ENCODE measurements around the gene PTPN3. TPM values are rescaled to one million over a fixed set of nuclear protein-coding genes. Genes with fewer than 3 reads are reported as not detected.
A peak's percentile ranks its signal among the peaks of the same experiment; 100 is the strongest.
"Not testable (repeated sequence)": the region's sequence is repeated elsewhere in the genome, so short reads cannot be mapped to it uniquely, and the experiment has no call there.

The PTPN3 gene
- polyA plus RNA-seq, 4 donors, result 15.3 to 43.5 (median 34.0) TPM

DNA sequence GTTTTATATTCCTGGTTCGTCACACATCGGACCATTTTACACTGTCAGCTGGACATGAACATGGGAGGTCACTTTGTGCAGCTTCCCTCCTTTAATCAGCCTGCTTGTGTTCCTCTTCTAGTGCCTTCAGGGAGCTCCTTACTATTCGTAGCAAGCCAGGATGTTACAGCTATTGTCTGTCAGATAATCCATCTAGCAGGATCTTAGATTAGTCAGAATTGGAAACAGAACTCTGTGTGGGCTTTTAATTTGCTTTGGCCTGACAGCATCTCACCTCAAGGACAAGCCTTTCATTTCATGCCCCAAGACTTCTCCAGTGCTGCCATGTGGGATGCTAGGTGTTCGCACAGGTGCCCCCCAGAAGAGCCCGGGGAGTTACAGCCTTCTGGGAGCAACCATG, 147.1 kb downstream of the PTPN3 start:
- Histone ChIP-seq H3K4me1 (ENCODE audit: control insufficient read depth in 3 of 3, insufficient read depth in 2 of 3, low read depth in 1 of 3, low read length in 2 of 3) (peaks cover 0 to 13% (median 0%) of the 10 kb centered on the region in 3 donors), H3K27ac (ENCODE audit: low read depth in 1 of 3, low read length in 2 of 3) (no peak overlapping the region), H3K4me3 (ENCODE audit: low read depth in 1 of 3, low read length in 3 of 3) (no peak overlapping the region), H3K9me3 (ENCODE audit: control insufficient read depth in 2 of 2, insufficient read depth in 1 of 2, low read depth in 1 of 2, low read length in 1 of 2) (no peaks in the 10 kb centered on the region), H3K27me3 (ENCODE audit: control insufficient read depth in 3 of 3, insufficient read depth in 3 of 3, low read length in 3 of 3) (no peaks in the 10 kb centered on the region), H3K36me3 (ENCODE audit: control insufficient read depth in 3 of 3, insufficient read depth in 2 of 3, low read depth in 1 of 3, low read length in 3 of 3) (no peaks in the 10 kb centered on the region)
- FAIRE-seq (no peak), DNase-seq (no peak)
- WGBS, 3 donors, result 83 to 86% (median 85%) methylated on average over 5 of the region's 5 CpGs

DNA sequence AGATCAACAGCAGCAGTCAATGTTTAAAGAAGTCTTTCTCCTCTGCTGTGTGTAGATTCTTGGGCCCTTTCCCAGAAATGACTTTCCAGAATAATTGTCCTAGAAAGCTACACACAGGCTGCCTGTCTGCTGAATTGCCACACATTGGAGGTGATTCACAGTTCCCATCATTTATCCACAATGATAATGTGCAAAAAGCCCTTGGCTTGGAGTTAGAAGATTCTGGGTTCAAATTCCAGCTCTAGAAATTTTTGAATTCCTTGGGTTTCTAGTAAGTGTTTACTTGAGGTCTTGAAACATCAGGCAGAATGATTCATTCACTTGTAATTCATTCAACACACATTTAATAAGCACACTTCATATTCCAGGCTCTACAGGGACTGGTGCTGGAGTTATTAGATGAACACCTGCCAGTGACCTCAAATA, 148.7 kb downstream of the PTPN3 start:
- no peak for DNase-seq
- Histone ChIP-seq H3K27me3 (ENCODE audit: control insufficient read depth in 3 of 3, insufficient read depth in 3 of 3, low read length in 3 of 3) (no peaks in the 10 kb centered on the region), H3K27ac (ENCODE audit: low read depth in 1 of 3, low read length in 2 of 3) (no peak overlapping the region), H3K9me3 (ENCODE audit: control insufficient read depth in 2 of 2, insufficient read depth in 1 of 2, low read depth in 1 of 2, low read length in 1 of 2) (no peaks in the 10 kb centered on the region), H3K4me1 (ENCODE audit: control insufficient read depth in 3 of 3, insufficient read depth in 2 of 3, low read depth in 1 of 3, low read length in 2 of 3) (peaks cover 0 to 29% (median 3%) of the 10 kb centered on the region in 3 donors), H3K4me3 (ENCODE audit: low read depth in 1 of 3, low read length in 3 of 3) (no peak overlapping the region), H3K36me3 (ENCODE audit: control insufficient read depth in 3 of 3, insufficient read depth in 2 of 3, low read depth in 1 of 3, low read length in 3 of 3) (no peaks in the 10 kb centered on the region)
- FAIRE-seq, result no peak

DNA sequence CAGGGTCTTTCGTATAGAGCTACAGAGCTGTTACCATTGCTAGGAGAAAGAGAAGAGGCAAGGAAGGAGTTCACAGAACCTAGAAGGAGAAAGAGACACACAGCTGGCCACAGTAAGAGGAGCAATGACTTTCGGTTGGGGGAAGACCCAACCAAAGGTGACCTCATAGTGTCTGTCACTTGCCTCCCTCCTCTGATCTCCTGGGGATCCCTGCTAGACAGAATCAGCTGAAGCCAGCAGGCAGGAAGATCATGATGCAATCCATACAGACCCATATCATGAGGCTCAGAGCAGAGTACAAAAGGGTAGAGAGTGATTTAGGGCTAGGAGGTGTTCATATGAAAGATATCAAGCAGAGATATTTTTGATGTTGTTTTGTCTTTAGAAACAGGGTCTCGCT, 151.2 kb downstream of the PTPN3 start:
- H3K27ac ChIP-seq (ENCODE audit: low read depth in 1 of 3, low read length in 2 of 3), result peak overlapping the region in 1 of 3 donors; percentile 66

DNA sequence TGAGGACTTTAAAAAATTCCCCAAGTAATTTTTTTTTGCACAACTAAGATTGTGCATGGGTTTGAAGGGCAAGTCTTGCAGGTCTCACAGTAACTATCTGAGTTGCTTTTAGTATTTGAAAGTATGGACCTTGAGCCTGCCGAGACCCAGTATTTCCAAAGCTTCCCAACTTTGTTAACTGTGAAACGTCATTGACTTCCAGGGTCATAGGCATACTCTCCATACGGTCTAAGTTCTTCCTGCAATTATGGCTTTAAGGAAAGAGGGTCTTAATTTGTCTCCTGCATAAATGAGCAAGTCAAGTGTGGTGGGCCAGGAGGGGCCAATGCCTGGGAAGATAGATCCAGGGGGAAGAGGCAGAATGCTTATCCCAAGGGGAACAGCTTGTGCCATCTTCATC, 153.2 kb downstream of the PTPN3 start:
- H3K4me1 ChIP-seq (ENCODE audit: control insufficient read depth in 3 of 3, insufficient read depth in 2 of 3, low read depth in 1 of 3, low read length in 2 of 3), result peaks cover 0 to 49% (median 3%) of the 10 kb centered on the region in 3 donors
- H3K27ac ChIP-seq (ENCODE audit: low read depth in 1 of 3, low read length in 2 of 3), result peak overlapping the region in 1 of 3 donors; percentile 92
- no peaks in the 10 kb centered on the region for H3K36me3 ChIP-seq (ENCODE audit: control insufficient read depth in 3 of 3, insufficient read depth in 2 of 3, low read depth in 1 of 3, low read length in 3 of 3)
- no peaks in the 10 kb centered on the region for H3K9me3 ChIP-seq (ENCODE audit: control insufficient read depth in 2 of 2, insufficient read depth in 1 of 2, low read depth in 1 of 2, low read length in 1 of 2)
- FAIRE-seq (no peak), DNase-seq (peak; percentile 10 to 69)
- H3K27me3 ChIP-seq (ENCODE audit: control insufficient read depth in 3 of 3, insufficient read depth in 3 of 3, low read length in 3 of 3), result no peaks in the 10 kb centered on the region
- 17 to 51% (median 31%) methylated on average over 3 of the region's 3 CpGs for WGBS, 3 donors
- H3K4me3 ChIP-seq (ENCODE audit: low read depth in 1 of 3, low read length in 3 of 3), result no peak overlapping the region

More for the DNA sequence above, 151.2 kb downstream of the PTPN3 start:
- Histone ChIP-seq H3K36me3 (ENCODE audit: control insufficient read depth in 3 of 3, insufficient read depth in 2 of 3, low read depth in 1 of 3, low read length in 3 of 3) (no peaks in the 10 kb centered on the region), H3K4me3 (ENCODE audit: low read depth in 1 of 3, low read length in 3 of 3) (no peak overlapping the region), H3K9me3 (ENCODE audit: control insufficient read depth in 2 of 2, insufficient read depth in 1 of 2, low read depth in 1 of 2, low read length in 1 of 2) (no peaks in the 10 kb centered on the region), H3K27me3 (ENCODE audit: control insufficient read depth in 3 of 3, insufficient read depth in 3 of 3, low read length in 3 of 3) (no peaks in the 10 kb centered on the region), H3K4me1 (ENCODE audit: control insufficient read depth in 3 of 3, insufficient read depth in 2 of 3, low read depth in 1 of 3, low read length in 2 of 3) (peaks cover 0 to 46% (median 3%) of the 10 kb centered on the region in 3 donors)
- 50 to 76% (median 59%) methylated on average over 3 of the region's 3 CpGs for WGBS, 3 donors
- DNase-seq (peak; percentile 68 to 75), FAIRE-seq (no peak)

DNA sequence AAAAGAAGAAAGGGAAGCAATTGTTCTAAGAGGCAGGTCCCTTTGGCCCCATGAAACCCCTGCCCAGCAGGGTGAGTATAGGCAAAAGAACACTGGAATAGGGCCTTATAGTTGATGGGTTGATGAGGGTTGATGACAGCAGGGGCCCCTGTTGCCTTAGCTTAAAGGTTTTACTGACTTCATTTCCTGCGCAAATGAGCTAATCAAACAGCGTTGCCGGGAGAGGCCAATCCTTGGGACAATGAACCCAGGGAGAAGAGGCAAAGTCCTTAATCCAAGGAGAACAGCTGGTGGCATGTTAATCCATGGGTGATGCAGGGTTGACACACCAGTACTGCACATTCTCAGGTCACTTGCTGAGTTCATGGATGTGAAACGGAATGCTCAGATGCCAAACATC, 155.2 kb downstream of the PTPN3 start:
- H3K36me3 ChIP-seq (ENCODE audit: control insufficient read depth in 3 of 3, insufficient read depth in 2 of 3, low read depth in 1 of 3, low read length in 3 of 3), result no peaks in the 10 kb centered on the region
- H3K27me3 ChIP-seq (ENCODE audit: control insufficient read depth in 3 of 3, insufficient read depth in 3 of 3, low read length in 3 of 3), result no peaks in the 10 kb centered on the region
- H3K27ac ChIP-seq (ENCODE audit: low read depth in 1 of 3, low read length in 2 of 3), result peak overlapping the region in 1 of 3 donors; percentile 76
- 22 to 66% (median 49%) methylated on average over 4 of the region's 4 CpGs for WGBS, 3 donors
- H3K9me3 ChIP-seq (ENCODE audit: control insufficient read depth in 2 of 2, insufficient read depth in 1 of 2, low read depth in 1 of 2, low read length in 1 of 2), result no peaks in the 10 kb centered on the region
- peaks cover 0 to 45% (median 3%) of the 10 kb centered on the region in 3 donors for H3K4me1 ChIP-seq (ENCODE audit: control insufficient read depth in 3 of 3, insufficient read depth in 2 of 3, low read depth in 1 of 3, low read length in 2 of 3)
- DNase-seq, result peak; percentile 84 to 97
- no peak for FAIRE-seq
- H3K4me3 ChIP-seq (ENCODE audit: low read depth in 1 of 3, low read length in 3 of 3), result no peak overlapping the region

DNA sequence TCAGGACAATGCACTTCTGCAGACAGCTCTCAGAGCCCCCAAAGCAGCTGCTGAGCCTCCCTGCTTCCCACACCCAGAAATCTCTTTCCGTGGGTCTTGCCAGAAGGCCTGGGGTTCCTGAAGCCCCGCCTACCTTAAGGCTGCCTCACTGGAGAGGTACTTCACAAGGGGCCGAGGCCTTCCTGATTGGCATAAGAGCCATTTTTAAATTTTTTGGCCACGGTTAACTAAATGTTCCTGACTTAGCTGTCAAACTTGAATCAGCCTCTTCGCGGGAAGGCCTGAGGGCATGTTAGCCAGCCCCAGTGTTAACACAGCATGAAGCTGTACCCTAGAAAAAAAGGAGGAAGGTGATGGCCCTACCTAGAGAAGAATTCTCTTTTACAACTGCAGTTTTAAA, 156.5 kb downstream of the PTPN3 start:
- 49 to 54% (median 50%) methylated on average over 6 of the region's 6 CpGs for WGBS, 3 donors
- no peak for DNase-seq
- FAIRE-seq, result no peak
- no peak overlapping the region for H3K27ac ChIP-seq (ENCODE audit: low read depth in 1 of 3, low read length in 2 of 3)
- H3K4me3 ChIP-seq (ENCODE audit: low read depth in 1 of 3, low read length in 3 of 3), result no peak overlapping the region
- H3K27me3 ChIP-seq (ENCODE audit: control insufficient read depth in 3 of 3, insufficient read depth in 3 of 3, low read length in 3 of 3), result no peaks in the 10 kb centered on the region
- H3K4me1 ChIP-seq (ENCODE audit: control insufficient read depth in 3 of 3, insufficient read depth in 2 of 3, low read depth in 1 of 3, low read length in 2 of 3), result peaks cover 0 to 36% (median 3%) of the 10 kb centered on the region in 3 donors
- H3K9me3 ChIP-seq (ENCODE audit: control insufficient read depth in 2 of 2, insufficient read depth in 1 of 2, low read depth in 1 of 2, low read length in 1 of 2), result no peaks in the 10 kb centered on the region
- H3K36me3 ChIP-seq (ENCODE audit: control insufficient read depth in 3 of 3, insufficient read depth in 2 of 3, low read depth in 1 of 3, low read length in 3 of 3), result no peaks in the 10 kb centered on the region

DNA sequence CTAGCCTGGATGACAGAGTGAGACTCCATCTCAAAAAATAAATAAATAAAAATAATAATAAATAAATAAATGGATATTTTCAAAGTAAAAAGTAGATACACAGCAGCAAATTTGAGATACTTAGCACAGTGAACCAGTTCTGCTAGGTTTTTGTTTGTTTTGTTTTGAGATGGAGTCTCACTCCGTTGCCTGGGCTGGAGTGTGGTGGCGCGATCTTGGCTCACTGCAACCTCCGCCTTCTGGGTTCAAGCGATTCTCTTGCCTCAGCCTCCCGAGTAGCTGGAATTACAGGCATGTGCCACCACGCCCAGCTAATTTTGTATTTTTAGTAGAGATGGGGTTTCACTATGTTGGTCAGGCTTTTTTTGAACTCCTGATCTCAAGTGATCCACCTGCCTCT, 157.1 kb downstream of the PTPN3 start:
- WGBS, 3 donors, result 76 to 90% (median 81%) methylated on average over 7 of the region's 7 CpGs
- not testable (repeated sequence) for H3K9me3 ChIP-seq (ENCODE audit: control insufficient read depth in 2 of 2, insufficient read depth in 1 of 2, low read depth in 1 of 2, low read length in 1 of 2); DNase-seq; H3K27ac ChIP-seq (ENCODE audit: low read depth in 1 of 3, low read length in 2 of 3); H3K4me3 ChIP-seq (ENCODE audit: low read depth in 1 of 3, low read length in 3 of 3); FAIRE-seq; H3K36me3 ChIP-seq (ENCODE audit: control insufficient read depth in 3 of 3, insufficient read depth in 2 of 3, low read depth in 1 of 3, low read length in 3 of 3); H3K27me3 ChIP-seq (ENCODE audit: control insufficient read depth in 3 of 3, insufficient read depth in 3 of 3, low read length in 3 of 3)
- H3K4me1 ChIP-seq (ENCODE audit: control insufficient read depth in 3 of 3, insufficient read depth in 2 of 3, low read depth in 1 of 3, low read length in 2 of 3), result peaks cover 0 to 35% (median 3%) of the 10 kb centered on the region in 3 donors

DNA sequence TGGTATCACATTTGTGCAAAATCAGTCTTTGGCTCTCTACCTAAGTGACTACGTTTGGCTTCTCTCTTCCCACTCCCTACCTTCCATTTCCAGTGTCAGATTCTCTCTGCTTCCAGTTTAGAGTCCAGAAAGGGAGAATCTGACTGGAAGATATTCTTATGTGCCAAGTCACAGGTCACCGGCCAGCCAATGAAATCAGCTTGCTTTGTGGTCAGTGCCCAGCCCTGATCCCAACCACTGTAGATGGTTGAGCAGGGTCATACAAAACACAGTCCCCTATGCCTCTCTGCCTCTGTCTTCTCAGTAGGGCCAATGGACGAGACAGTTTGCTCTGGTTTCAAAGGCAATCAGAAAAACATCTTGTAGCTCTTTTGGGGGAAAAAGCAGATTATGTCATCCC, 161.7 kb downstream of the PTPN3 start:
- FAIRE-seq, result no peak
- Histone ChIP-seq H3K27ac (ENCODE audit: low read depth in 1 of 3, low read length in 2 of 3) (no peak overlapping the region), H3K4me3 (ENCODE audit: low read depth in 1 of 3, low read length in 3 of 3) (no peak overlapping the region), H3K9me3 (ENCODE audit: control insufficient read depth in 2 of 2, insufficient read depth in 1 of 2, low read depth in 1 of 2, low read length in 1 of 2) (no peaks in the 10 kb centered on the region), H3K36me3 (ENCODE audit: control insufficient read depth in 3 of 3, insufficient read depth in 2 of 3, low read depth in 1 of 3, low read length in 3 of 3) (no peaks in the 10 kb centered on the region), H3K27me3 (ENCODE audit: control insufficient read depth in 3 of 3, insufficient read depth in 3 of 3, low read length in 3 of 3) (no peaks in the 10 kb centered on the region), H3K4me1 (ENCODE audit: control insufficient read depth in 3 of 3, insufficient read depth in 2 of 3, low read depth in 1 of 3, low read length in 2 of 3) (peaks cover 0 to 5% (median 0%) of the 10 kb centered on the region in 3 donors)
- WGBS, 3 donors, result 80 to 94% (median 85%) methylated on average over 3 of the region's 3 CpGs
- no peak for DNase-seq

DNA sequence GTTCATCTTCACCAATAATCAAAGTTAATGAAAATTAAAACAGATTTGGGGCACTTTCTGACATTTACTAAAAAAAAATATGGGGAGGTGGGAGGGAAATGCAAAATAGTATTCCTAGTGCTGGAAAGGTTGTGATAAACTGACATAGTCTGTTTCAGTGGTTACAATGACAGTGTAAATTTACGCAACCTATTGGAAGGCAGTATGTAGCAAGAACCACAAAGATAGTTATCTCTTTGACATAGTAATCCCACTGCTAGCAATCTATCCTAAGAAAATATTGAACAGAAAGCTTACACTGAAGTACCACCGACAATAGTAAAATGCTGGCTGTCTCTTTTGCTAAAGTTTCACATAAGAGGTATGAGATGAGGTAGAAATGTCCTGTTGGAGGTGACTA, 162.2 kb downstream of the PTPN3 start:
- Histone ChIP-seq H3K36me3 (ENCODE audit: control insufficient read depth in 3 of 3, insufficient read depth in 2 of 3, low read depth in 1 of 3, low read length in 3 of 3) (no peaks in the 10 kb centered on the region), H3K27ac (ENCODE audit: low read depth in 1 of 3, low read length in 2 of 3) (no peak overlapping the region), H3K4me1 (ENCODE audit: control insufficient read depth in 3 of 3, insufficient read depth in 2 of 3, low read depth in 1 of 3, low read length in 2 of 3) (peaks cover 0 to 6% (median 0%) of the 10 kb centered on the region in 3 donors), H3K4me3 (ENCODE audit: low read depth in 1 of 3, low read length in 3 of 3) (no peak overlapping the region), H3K9me3 (ENCODE audit: control insufficient read depth in 2 of 2, insufficient read depth in 1 of 2, low read depth in 1 of 2, low read length in 1 of 2) (no peaks in the 10 kb centered on the region), H3K27me3 (ENCODE audit: control insufficient read depth in 3 of 3, insufficient read depth in 3 of 3, low read length in 3 of 3) (no peaks in the 10 kb centered on the region)
- WGBS, 3 donors, result 86 to 91% (median 89%) methylated on average over 2 of the region's 2 CpGs
- no peak for DNase-seq
- FAIRE-seq, result no peak

All from small intestine (tissue), 7 donors.